Activated CD4-positive, CD25-positive, alpha-beta regulatory T cell treated with anti-CD3 and anti-CD28 coated beads, Interleukin-2, amount 50 U/mL, for 72 hours (primary cell): ENCODE data around the gene SPINT3.

Source experiments
- DNase-seq: peaks from one replicate; pipeline ENCODE4 v3.0.0; 2021

SPINT3 gene

GRCh38 chr20:45515147-45515913 is at the start of gene SPINT3:
Gene SPINT3 (minus strand): TSS chr20:45515622. CDS start chr20:45515608, 14 bp downstream.
- no peak for DNase-seq

- no peak for DNase-seq
These were observed 49.4 kb upstream of the SPINT3 start for GRCh38 chr20:45564760-45565276.

DNA sequence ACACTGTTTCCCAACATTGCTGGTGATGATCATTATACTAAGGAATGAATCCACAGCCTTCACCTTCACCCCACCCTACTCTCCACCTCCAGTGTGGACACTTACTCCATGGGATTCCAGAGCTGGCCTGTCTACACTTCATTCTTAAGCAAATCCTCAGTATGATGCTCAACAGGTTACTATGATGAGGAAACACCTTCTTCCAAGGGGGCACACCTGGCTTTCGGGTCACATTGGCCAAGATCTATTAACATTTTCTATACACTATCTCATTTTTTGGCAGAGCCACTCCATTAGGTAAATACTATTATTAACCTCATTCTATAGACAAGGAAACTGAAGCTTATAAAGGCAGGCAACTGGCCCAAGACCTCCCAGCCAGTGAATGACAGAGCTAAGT is 39.8 kb upstream of the SPINT3 start:
- DNase-seq = no peak

- DNase-seq = no peak
These were observed 37.0 kb upstream of the SPINT3 start for GRCh38 chr20:45552456-45552855.

- no peak for DNase-seq
These were observed 35.3 kb upstream of the SPINT3 start for GRCh38 chr20:45550765-45551164.

DNA sequence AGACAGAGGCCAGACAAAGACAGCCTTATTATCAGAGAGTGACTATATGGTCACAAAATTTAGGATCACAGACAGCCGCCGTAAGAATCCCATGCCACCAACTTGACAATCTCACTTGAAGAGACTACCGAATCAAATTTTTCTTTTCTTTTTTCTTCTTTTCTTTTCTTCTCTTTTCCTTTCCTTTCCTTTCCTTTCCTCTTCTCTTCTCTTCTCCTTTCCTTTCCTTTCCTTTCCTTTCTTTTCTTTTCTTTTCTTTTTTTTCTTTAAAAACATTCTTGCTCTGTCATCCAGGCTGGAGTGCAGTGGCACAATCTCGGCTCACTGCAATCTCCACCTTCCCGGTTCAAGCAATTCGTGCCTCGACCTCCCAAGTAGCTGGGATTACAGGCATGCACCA is 33.0 kb upstream of the SPINT3 start:
- DNase-seq = no peak

DNA sequence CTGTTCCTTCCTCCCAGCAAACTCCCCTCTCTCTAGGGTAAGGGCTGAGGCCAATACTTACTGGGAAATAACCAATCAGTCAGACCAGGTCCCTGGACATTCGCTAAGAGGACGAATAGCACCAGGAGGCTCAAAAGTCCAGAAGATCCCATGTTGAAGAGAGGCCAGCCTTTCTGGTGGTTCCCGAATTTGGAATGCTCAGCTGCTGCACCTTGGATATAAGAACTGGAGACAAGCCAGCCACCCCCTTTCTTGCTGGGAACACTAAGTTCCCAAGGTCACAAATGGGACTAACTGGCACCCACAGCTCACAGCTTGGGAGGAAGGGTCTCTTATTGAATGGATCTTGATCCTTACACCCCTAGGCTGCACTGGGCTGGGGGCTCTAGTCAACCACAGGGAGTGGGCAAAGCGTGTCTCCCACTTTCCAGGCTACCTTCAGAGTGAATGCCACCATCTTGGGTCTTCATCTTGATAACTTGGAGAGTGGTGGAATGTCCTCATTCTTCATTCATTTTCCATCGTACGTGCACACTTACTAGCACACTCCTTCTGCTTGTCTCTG is 31.9 kb upstream of the SPINT3 start, which contains the start of gene EPPIN:
TSS of gene EPPIN (minus strand) at position 196 of the 565 bp plus-strand sequence. CDS start at position 152, 44 bp downstream.
- DNase-seq = no peak

DNA sequence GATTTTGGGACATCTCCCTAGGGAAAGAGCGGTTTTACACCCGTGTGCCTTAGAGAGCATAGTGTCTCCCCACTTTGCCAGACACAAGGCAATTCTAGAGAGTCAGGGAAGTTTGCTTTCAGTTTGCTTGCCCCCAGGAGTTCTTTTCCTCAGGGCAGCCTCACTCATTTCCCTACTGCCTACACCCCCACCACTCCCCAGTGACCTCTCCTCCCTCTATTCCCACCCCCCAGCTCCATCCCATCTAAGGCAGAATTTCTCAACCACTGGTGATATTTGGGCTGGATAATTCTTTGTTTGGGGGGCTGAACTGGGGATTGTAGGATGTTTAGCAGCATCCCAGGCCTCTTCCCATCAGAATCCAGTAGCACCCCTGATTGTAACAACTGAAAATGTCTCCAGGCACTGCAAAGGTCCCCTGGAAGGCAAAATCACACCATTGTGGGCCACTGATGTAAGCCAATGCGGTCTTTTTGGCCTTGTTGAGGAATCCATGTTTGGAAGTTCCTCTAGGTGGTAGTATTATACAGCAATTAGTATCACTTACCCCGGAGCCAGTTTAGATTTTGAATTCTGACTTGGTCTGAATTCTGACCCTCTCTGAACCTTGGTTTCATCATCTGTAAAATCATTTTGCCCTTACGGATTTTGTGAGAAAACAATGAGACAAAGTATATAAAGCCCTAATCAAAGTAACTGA is 30.5 kb upstream of the SPINT3 start:
- DNase-seq = no peak

DNA sequence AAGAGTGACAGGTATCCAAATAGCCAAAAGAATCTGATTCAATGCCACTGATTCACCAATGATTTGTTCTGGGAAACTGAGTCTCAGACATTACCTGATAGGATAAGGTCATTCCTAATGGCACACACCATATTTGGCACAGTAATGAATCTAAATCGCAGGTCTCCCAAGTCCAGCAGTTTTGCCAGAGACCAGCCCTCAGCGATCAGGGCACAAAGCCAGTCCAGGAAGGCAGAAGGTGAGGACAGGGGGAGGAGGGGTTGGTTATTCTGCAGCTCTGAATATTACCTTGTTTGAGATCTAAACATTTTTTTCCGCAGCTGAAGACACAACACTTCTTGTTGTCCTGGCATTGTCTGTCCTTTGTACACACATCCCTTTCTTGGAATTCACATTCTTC is 29.9 kb upstream of the SPINT3 start:
- no peak for DNase-seq

- no peak for DNase-seq
These were observed 24.0 kb upstream of the SPINT3 start, which contains the start of gene WFDC6 for GRCh38 chr20:45539382-45539781. Gene WFDC6 (minus strand): TSS chr20:45539482. CDS start chr20:45539407, 75 bp downstream.

DNA sequence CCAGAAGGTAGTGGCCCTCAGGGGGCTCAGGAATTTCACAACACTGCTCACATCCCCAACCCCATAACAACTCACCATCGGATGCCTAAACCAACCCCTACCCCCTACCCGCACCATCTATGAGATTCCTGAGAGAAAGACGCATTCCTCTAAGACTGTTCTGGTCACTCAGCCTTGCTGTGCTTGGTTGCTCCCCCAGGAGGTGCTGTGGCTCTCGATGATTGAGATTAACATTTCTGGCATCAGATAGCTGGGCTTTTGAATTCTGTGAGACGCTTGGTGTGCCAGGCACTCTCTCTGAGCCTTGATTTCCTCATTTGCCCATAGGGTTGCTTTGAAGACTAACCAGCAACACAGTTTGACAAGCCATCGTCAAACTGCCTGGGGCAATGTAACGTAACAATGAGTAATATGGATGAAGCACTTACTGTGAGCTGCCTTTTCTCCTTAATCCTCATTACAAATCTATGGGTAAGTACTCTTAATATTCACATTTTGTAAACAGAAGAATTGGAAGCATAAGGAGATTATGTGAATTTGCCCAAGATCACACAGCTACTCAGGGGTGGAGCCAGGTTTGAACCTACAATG is 22.9 kb upstream of the SPINT3 start:
- DNase-seq = no peak

GRCh38 chr20:45527294-45527693 is 11.9 kb upstream of the SPINT3 start:
- DNase-seq = no peak

DNA sequence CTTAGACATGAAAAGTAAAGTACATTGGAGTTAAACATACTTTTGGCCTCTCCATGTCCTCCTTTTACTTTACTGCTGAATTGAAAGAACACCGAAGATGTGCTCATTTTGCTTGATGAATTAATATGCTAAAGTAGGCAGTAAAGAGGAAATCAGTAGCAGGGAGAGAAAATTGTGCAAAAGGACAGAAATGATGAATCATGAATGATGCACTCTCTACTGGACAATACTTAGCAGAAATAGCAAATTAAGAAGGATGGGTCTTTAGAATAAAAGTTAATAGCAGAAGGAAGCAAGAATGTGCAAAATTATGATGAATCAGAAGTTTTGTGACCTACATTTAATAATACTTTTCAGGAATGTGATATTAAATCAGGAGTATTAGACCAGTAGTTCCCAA is 8.4 kb upstream of the SPINT3 start:
- no peak for DNase-seq

- DNase-seq = no peak
These were observed 2.9 kb upstream of the SPINT3 start for GRCh38 chr20:45518282-45518681.

- no peak for DNase-seq
These were observed 5.1 kb downstream of the SPINT3 start for GRCh38 chr20:45510242-45510862.

DNA sequence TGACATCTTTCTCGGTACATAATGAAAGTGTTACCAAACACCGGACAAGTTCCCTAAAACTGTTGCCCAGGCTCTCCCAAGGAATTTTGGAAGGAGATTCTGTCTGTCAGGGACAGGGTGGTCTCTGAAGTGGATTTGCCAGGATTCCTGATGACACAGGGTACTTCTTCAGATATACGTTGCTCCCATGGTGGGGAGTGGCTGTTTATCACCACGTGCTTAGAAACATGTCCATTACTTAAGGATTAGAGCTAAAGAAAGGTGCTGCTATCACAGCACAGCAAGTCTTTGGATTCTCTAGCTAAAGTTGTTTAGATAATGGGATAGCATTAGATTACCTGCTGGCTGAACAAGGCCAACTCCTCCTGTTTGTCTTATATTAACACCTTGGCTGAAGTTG is 6.3 kb downstream of the SPINT3 start:
- no peak for DNase-seq

DNA sequence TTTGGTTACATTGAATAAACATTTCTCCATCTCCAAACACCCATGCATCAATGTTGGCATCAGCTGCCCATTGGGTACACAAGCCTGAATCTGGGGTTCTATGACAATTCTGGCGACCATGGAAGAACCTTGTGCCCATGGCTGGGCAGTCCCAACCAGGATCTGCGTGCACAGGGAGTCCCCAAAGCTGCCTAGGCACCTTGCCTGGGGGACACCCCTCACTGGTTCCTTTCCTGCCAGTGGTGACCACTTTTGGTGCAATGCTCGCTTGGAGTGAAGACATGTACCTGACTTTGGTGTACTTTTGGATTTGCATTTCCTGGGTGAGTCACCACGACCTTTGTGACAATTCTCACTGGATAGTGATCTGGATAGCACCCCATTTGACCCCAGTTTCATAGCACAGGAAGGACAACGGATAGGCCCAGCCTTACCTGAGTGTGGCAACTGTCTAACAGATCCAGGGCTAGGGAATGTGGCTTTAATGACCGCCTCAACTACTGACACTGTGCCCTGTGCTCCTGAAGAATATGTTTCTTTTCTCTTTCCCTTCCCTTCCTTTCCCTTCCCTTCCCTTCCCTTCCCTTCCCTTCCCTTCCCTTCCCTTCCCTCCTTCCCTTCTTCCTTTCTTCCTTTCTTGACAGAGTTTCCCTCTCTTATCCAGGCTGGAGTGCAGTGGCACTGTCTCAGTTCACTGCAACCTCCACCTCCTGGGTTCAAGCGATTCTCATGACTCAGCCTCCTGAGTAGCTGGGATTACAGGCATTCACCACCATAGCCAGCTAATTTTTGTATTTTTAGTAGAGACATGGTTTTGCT is 7.1 kb downstream of the SPINT3 start:
- DNase-seq = no peak

GRCh38 chr20:45507011-45507820 is 8.2 kb downstream of the SPINT3 start:
- no peak for DNase-seq

DNA sequence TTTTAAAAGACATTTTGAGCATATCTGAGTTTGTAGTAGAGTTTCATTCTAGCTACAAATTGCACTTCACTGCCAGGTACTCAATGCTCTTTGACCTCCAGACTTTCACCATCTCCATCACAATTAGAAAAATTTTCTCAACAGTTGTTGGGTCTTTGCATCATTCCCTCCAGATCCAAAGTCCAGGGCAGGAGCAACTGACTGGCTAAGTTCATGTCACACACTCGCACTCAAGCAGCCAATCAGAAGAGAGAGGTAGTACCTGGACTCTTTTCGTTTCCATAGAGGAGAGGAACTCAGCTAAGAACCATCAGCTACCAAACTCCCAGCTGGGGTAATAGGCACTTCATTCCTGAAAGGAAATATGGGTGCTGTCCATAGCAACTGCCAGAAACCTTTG is 9.0 kb downstream of the SPINT3 start:
- DNase-seq = no peak

DNA sequence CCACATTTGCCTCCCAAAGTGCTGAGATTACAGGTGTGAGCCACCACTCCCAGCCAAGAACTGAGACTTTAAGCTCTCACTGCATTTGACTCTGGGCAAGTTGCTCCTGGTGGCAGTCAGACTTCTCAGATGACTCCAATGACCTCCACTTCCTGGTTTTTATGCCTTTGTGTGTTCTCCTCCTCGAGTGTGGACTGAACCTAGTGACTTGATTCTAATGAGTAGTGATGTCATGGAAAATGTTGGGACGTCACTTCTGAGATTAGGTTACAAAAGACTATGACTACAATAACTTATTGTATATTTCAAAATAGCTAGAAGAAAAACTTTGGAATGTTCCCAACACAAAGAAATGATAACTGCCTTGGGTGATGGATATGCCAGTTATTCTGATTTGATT is 12.0 kb downstream of the SPINT3 start:
- no peak for DNase-seq

- DNase-seq = no peak
These were observed 12.9 kb downstream of the SPINT3 start for GRCh38 chr20:45502561-45502960.
